NCI-H748 (cell line): ENCODE results near the gene PLAC8.
"Not testable (repeated sequence)": the region's sequence is repeated elsewhere in the genome, so short reads cannot be mapped to it uniquely, and the experiment has no call there.

Source experiments
- DNase-seq: peaks from one replicate; lab custom pipeline; 2025; ENCODE audit not compliant: unreplicated experiment; lab: John Stamatoyannopoulos, UW

Gene PLAC8

GRCh38 chr4:83112678-83113428, 1.7 kb downstream of the PLAC8 start:
- DNase-seq = no peak

- no peak for DNase-seq
These were observed 2.3 kb downstream of the PLAC8 start for GRCh38 chr4:83112231-83112630.

- peak; percentile 2 for DNase-seq
These were observed 2.8 kb downstream of the PLAC8 start for GRCh38 chr4:83111751-83112141.

- DNase-seq = peak; percentile 50
These were observed 3.4 kb downstream of the PLAC8 start for GRCh38 chr4:83110970-83111750.

GRCh38 chr4:83110223-83110945, 4.1 kb downstream of the PLAC8 start:
- DNase-seq = peak; percentile 95

- peak; percentile 81 for DNase-seq
These were observed 4.9 kb downstream of the PLAC8 start for GRCh38 chr4:83109480-83110222.

GRCh38 chr4:83108101-83108861, 6.2 kb downstream of the PLAC8 start:
- no peak for DNase-seq

- no peak for DNase-seq
These were observed 6.9 kb downstream of the PLAC8 start for GRCh38 chr4:83107631-83108030.

GRCh38 chr4:83104991-83105390, 9.5 kb downstream of the PLAC8 start:
- no peak for DNase-seq

GRCh38 chr4:83096397-83096796, 18.1 kb downstream of the PLAC8 start:
- DNase-seq = no peak

GRCh38 chr4:83093060-83093640, 21.4 kb downstream of the PLAC8 start:
- DNase-seq = no peak

- no peak for DNase-seq
These were observed 24.9 kb downstream of the PLAC8 start for GRCh38 chr4:83089410-83090157.

GRCh38 chr4:83084956-83085355, 29.6 kb downstream of the PLAC8 start:
- DNase-seq = not testable (repeated sequence)

- no peak for DNase-seq
These were observed 30.5 kb downstream of the PLAC8 start for GRCh38 chr4:83083925-83084475.

- DNase-seq = no peak
These were observed 31.8 kb downstream of the PLAC8 start for GRCh38 chr4:83082777-83083176.

- DNase-seq = no peak
These were observed 34.0 kb downstream of the PLAC8 start for GRCh38 chr4:83080561-83080960.

GRCh38 chr4:83075311-83076095, 39.0 kb downstream of the PLAC8 start:
- no peak for DNase-seq

GRCh38 chr4:83074783-83075182, 39.7 kb downstream of the PLAC8 start:
- DNase-seq = not testable (repeated sequence)
